ENCODE results near the gene TFDP1. TPM values are rescaled to one million over a fixed set of nuclear protein-coding genes. Genes with fewer than 3 reads are reported as not detected.

TFDP1 gene
- total RNA-seq, 1 donor from 2014 or later, result 171 TPM

GRCh38 chr13:113641426-113641825, 56.9 kb downstream of the TFDP1 start:
- peaks cover 31% of the 10 kb centered on the region for H3K36me3 Mint-ChIP-seq (ENCODE audit: low read depth)
- no peak for DNase-seq (ENCODE audit: low spot score)
- peaks cover 3% of the 10 kb centered on the region for H3K4me1 Mint-ChIP-seq (ENCODE audit: low read depth)
- H3K27ac Mint-ChIP-seq, result no peak overlapping the region
- H3K4me3 Mint-ChIP-seq, result no peak overlapping the region
- H3K27me3 Mint-ChIP-seq (ENCODE audit: insufficient read depth), result no peaks in the 10 kb centered on the region
- intact Hi-C loops (cut with micrococcal nuclease), result no loop called here
- H3K9me3 Mint-ChIP-seq, result no peaks in the 10 kb centered on the region

- Mint-ChIP-seq H3K27ac (no peak overlapping the region), H3K4me3 (no peak overlapping the region), H3K27me3 (ENCODE audit: insufficient read depth) (no peaks in the 10 kb centered on the region), H3K36me3 (ENCODE audit: low read depth) (peaks cover 28% of the 10 kb centered on the region), H3K4me1 (ENCODE audit: low read depth) (peaks cover 10% of the 10 kb centered on the region), H3K9me3 (no peaks in the 10 kb centered on the region)
- intact Hi-C loops (cut with micrococcal nuclease), result no loop called here
- DNase-seq (ENCODE audit: low spot score), result no peak
Observed at GRCh38 chr13:113642563-113642962, 58.0 kb downstream of the TFDP1 start.

GRCh38 chr13:113643593-113643992, 59.0 kb downstream of the TFDP1 start:
- Mint-ChIP-seq H3K27me3 (ENCODE audit: insufficient read depth) (no peaks in the 10 kb centered on the region), H3K4me3 (no peak overlapping the region), H3K27ac (no peak overlapping the region), H3K9me3 (no peaks in the 10 kb centered on the region), H3K36me3 (ENCODE audit: low read depth) (peaks cover 21% of the 10 kb centered on the region), H3K4me1 (ENCODE audit: low read depth) (peaks cover 10% of the 10 kb centered on the region)
- intact Hi-C loops (cut with micrococcal nuclease), result no loop called here
- DNase-seq (ENCODE audit: low spot score), result no peak

- H3K4me1 Mint-ChIP-seq (ENCODE audit: low read depth), result peaks cover 10% of the 10 kb centered on the region
- H3K36me3 Mint-ChIP-seq (ENCODE audit: low read depth), result peaks cover 16% of the 10 kb centered on the region
- DNase-seq (ENCODE audit: low spot score), result no peak
- intact Hi-C loops (cut with micrococcal nuclease), result no loop called here
- H3K27ac Mint-ChIP-seq, result no peak overlapping the region
- no peaks in the 10 kb centered on the region for H3K27me3 Mint-ChIP-seq (ENCODE audit: insufficient read depth)
- H3K4me3 Mint-ChIP-seq, result no peak overlapping the region
- H3K9me3 Mint-ChIP-seq, result no peaks in the 10 kb centered on the region
Observed at GRCh38 chr13:113644800-113645199, 60.2 kb downstream of the TFDP1 start.

- Mint-ChIP-seq H3K4me3 (no peak overlapping the region), H3K27me3 (ENCODE audit: insufficient read depth) (no peaks in the 10 kb centered on the region), H3K27ac (no peak overlapping the region), H3K36me3 (ENCODE audit: low read depth) (peaks cover 16% of the 10 kb centered on the region), H3K9me3 (no peaks in the 10 kb centered on the region), H3K4me1 (ENCODE audit: low read depth) (peaks cover 10% of the 10 kb centered on the region)
- intact Hi-C loops (cut with micrococcal nuclease), result no loop called here
- no peak for DNase-seq (ENCODE audit: low spot score)
Observed at GRCh38 chr13:113645329-113645728, 60.8 kb downstream of the TFDP1 start.

- Mint-ChIP-seq H3K27ac (no peak overlapping the region), H3K9me3 (no peaks in the 10 kb centered on the region)
- no peak for DNase-seq (ENCODE audit: low spot score)
Observed at GRCh38 chr13:113646376-113646775, 61.8 kb downstream of the TFDP1 start.

GRCh38 chr13:113646921-113647340, 62.4 kb downstream of the TFDP1 start:
- Mint-ChIP-seq H3K27ac (no peak overlapping the region), H3K27me3 (ENCODE audit: insufficient read depth) (no peaks in the 10 kb centered on the region), H3K36me3 (ENCODE audit: low read depth) (peaks cover 10% of the 10 kb centered on the region), H3K4me3 (no peak overlapping the region), H3K9me3 (no peaks in the 10 kb centered on the region), H3K4me1 (ENCODE audit: low read depth) (peaks cover 10% of the 10 kb centered on the region)
- intact Hi-C loops (cut with micrococcal nuclease), result no loop called here
- DNase-seq (ENCODE audit: low spot score), result no peak

More at GRCh38 chr13:113646376-113646775, 61.8 kb downstream of the TFDP1 start:
- H3K36me3 Mint-ChIP-seq (ENCODE audit: low read depth), result peaks cover 11% of the 10 kb centered on the region
- intact Hi-C loops (cut with micrococcal nuclease), result no loop called here
- no peak overlapping the region for H3K4me3 Mint-ChIP-seq
- H3K27me3 Mint-ChIP-seq (ENCODE audit: insufficient read depth), result no peaks in the 10 kb centered on the region
- peaks cover 10% of the 10 kb centered on the region for H3K4me1 Mint-ChIP-seq (ENCODE audit: low read depth)

- Mint-ChIP-seq H3K27me3 (ENCODE audit: insufficient read depth) (no peaks in the 10 kb centered on the region), H3K9me3 (no peaks in the 10 kb centered on the region), H3K4me1 (ENCODE audit: low read depth) (peaks cover 10% of the 10 kb centered on the region), H3K4me3 (no peak overlapping the region), H3K27ac (no peak overlapping the region), H3K36me3 (ENCODE audit: low read depth) (peaks cover 5% of the 10 kb centered on the region)
- intact Hi-C loops (cut with micrococcal nuclease), result no loop called here
- no peak for DNase-seq (ENCODE audit: low spot score)
Observed at GRCh38 chr13:113647351-113648215, 63.0 kb downstream of the TFDP1 start.

- intact Hi-C loops (cut with micrococcal nuclease), result no loop called here
Observed at GRCh38 chr13:113648216-113648610, 63.7 kb downstream of the TFDP1 start.

GRCh38 chr13:113649212-113649611, 64.7 kb downstream of the TFDP1 start:
- Mint-ChIP-seq H3K9me3 (no peaks in the 10 kb centered on the region), H3K4me3 (no peak overlapping the region), H3K4me1 (ENCODE audit: low read depth) (peaks cover 10% of the 10 kb centered on the region), H3K27me3 (ENCODE audit: insufficient read depth) (no peaks in the 10 kb centered on the region), H3K27ac (no peak overlapping the region), H3K36me3 (ENCODE audit: low read depth) (no peaks in the 10 kb centered on the region)
- intact Hi-C loops (cut with micrococcal nuclease), result no loop called here
- DNase-seq (ENCODE audit: low spot score), result no peak

More at GRCh38 chr13:113648216-113648610, 63.7 kb downstream of the TFDP1 start:
- no peak overlapping the region for H3K27ac Mint-ChIP-seq
- no peaks in the 10 kb centered on the region for H3K27me3 Mint-ChIP-seq (ENCODE audit: insufficient read depth)
- no peaks in the 10 kb centered on the region for H3K9me3 Mint-ChIP-seq
- H3K36me3 Mint-ChIP-seq (ENCODE audit: low read depth), result peaks cover under 1% of the 10 kb centered on the region
- H3K4me1 Mint-ChIP-seq (ENCODE audit: low read depth), result peaks cover 10% of the 10 kb centered on the region
- no peak overlapping the region for H3K4me3 Mint-ChIP-seq
- DNase-seq (ENCODE audit: low spot score), result no peak

GRCh38 chr13:113650275-113650674, 65.7 kb downstream of the TFDP1 start:
- no peak overlapping the region for H3K27ac Mint-ChIP-seq
- no peak for DNase-seq (ENCODE audit: low spot score)

GRCh38 chr13:113650731-113651148, 66.2 kb downstream of the TFDP1 start:
- Mint-ChIP-seq H3K9me3 (no peaks in the 10 kb centered on the region), H3K4me1 (ENCODE audit: low read depth) (peaks cover 10% of the 10 kb centered on the region)

More at GRCh38 chr13:113650275-113650674, 65.7 kb downstream of the TFDP1 start:
- H3K4me3 Mint-ChIP-seq, result no peak overlapping the region
- intact Hi-C loops (cut with micrococcal nuclease), result no loop called here
- no peaks in the 10 kb centered on the region for H3K36me3 Mint-ChIP-seq (ENCODE audit: low read depth)
- peaks cover 10% of the 10 kb centered on the region for H3K4me1 Mint-ChIP-seq (ENCODE audit: low read depth)
- no peaks in the 10 kb centered on the region for H3K9me3 Mint-ChIP-seq
- no peaks in the 10 kb centered on the region for H3K27me3 Mint-ChIP-seq (ENCODE audit: insufficient read depth)

GRCh38 chr13:113651511-113652403, 67.2 kb downstream of the TFDP1 start:
- DNase-seq (ENCODE audit: low spot score), result no peak
- no peak overlapping the region for H3K27ac Mint-ChIP-seq
- H3K4me1 Mint-ChIP-seq (ENCODE audit: low read depth), result peaks cover 3% of the 10 kb centered on the region
- no peak overlapping the region for H3K4me3 Mint-ChIP-seq
- H3K36me3 Mint-ChIP-seq (ENCODE audit: low read depth), result no peaks in the 10 kb centered on the region
- intact Hi-C loops (cut with micrococcal nuclease), result no loop called here
- no peaks in the 10 kb centered on the region for H3K9me3 Mint-ChIP-seq
- no peaks in the 10 kb centered on the region for H3K27me3 Mint-ChIP-seq (ENCODE audit: insufficient read depth)

More at GRCh38 chr13:113650731-113651148, 66.2 kb downstream of the TFDP1 start:
- no peaks in the 10 kb centered on the region for H3K27me3 Mint-ChIP-seq (ENCODE audit: insufficient read depth)
- no peak overlapping the region for H3K4me3 Mint-ChIP-seq
- intact Hi-C loops (cut with micrococcal nuclease), result no loop called here
- no peaks in the 10 kb centered on the region for H3K36me3 Mint-ChIP-seq (ENCODE audit: low read depth)
- no peak overlapping the region for H3K27ac Mint-ChIP-seq
- no peak for DNase-seq (ENCODE audit: low spot score)
